SK-N-MC (cell line): ENCODE measurements around the gene ZNF331.

Experiments
- EZH2 ChIP-seq: fragments of 200-600 bp; sonication (generic); IDR thresholded peaks from one replicate; pipeline ENCODE4 v1.6.1; 2017; ENCODE audit warnings: antibody characterized with exemption
- FOXP2 ChIP-seq: optimal IDR thresholded peaks from 2 replicates; pipeline ENCODE3; 2011; ENCODE audit warnings: mild to moderate bottlenecking, moderate library complexity; ENCODE audit not compliant: insufficient read depth; ENCODE audit errors: extremely low read length, control extremely low read depth
- POLR2AphosphoS5 ChIP-seq: IDR thresholded peaks from 2 replicates; pipeline ENCODE4 v1.6.1; 2012; ENCODE audit warnings: mild to moderate bottlenecking, low read depth, low read length, borderline replicate concordance

DNA sequence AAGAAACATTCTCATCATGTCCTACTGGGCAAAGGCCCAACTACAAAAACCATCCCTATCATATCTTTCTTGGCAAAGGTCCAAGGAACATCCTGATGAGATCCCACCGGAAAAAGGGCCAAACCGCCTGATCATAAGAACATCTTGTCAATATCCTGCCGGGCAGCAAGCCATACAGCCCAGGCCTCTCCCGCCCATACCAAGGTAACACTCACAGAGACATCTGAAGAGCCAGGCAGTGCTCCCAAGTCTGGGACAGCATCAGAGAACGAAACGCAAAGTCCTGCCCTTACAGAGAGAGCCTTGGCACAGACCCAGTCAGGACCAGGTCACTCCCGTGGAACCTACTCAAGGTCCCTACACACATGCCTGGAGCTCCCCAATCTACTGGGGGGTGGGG is 18.5 kb upstream of the ZNF331 start:
- no peak for TF ChIP-seq EZH2
- TF ChIP-seq POLR2AphosphoS5, result no peak
- TF ChIP-seq FOXP2, result no peak
